NT2/D1 (cell line): ENCODE measurements around the gene TNFSF13B.

Experiments
- SUZ12 ChIP-seq: IDR thresholded peaks from 2 replicates; pipeline ENCODE4 v1.6.1; 2011; ENCODE audit not compliant: insufficient read length, insufficient read depth; ENCODE audit errors: extremely low read depth
- YY1 ChIP-seq: IDR thresholded peaks from 2 replicates; pipeline ENCODE4 v1.6.1; 2011; ENCODE audit not compliant: insufficient read length, insufficient read depth
- ZNF274 ChIP-seq: IDR thresholded peaks from 2 replicates; pipeline ENCODE4 v1.6.1; 2011; ENCODE audit warnings: mild to moderate bottlenecking, low read depth, low read length

GRCh38 chr13:108349269-108349668 is 79.8 kb downstream of the TNFSF13B start:
- TF ChIP-seq ZNF274 (no peak), SUZ12 (no peak), YY1 (no peak)
